Vagina (tissue), 2 donors: Measurements from ENCODE around the gene PCSK1.

Source experiments
- CTCF ChIP-seq, 3 experiments: fragments of 450-650 bp in 2 of 3; fragments of 200-600 bp in 1 of 3; sonication (generic) in 1 of 3; IDR thresholded peaks; one replicate each; pipeline ENCODE4 v1.5.1; 2017 to 2019; ENCODE audit warnings: antibody characterized with exemption in 3 of 3, mild to moderate bottlenecking in 2 of 3, moderate library complexity in 2 of 3
- POLR2AphosphoS5 ChIP-seq, 2 donors: sonication (generic); formaldehyde crosslinking; IDR thresholded peaks; one replicate each; pipeline ENCODE4 v1.9.0; 2017; ENCODE audit warnings: antibody characterized with exemption in 2 of 2, mild to moderate bottlenecking in 2 of 2, low read depth in 1 of 2; ENCODE audit not compliant: insufficient read depth in 1 of 2

DNA sequence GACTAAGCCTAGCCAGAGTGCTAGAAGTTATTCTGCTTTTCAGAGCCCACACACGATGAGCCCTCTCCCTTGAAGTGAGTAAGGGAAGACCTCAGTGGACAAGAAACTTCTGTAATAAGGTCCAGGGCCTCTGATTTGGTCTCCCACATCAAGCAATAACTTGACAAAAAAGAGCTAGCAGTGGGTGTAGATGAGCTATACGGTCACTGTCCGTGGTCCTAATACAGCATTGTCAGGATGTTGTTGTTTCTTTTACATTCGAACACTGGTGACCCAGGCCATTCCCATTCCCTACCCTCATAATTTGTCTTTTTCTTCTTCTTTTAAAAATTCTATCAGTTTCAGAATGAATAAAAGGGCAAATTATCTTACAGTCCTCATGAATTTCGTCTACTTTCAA lies 5.2 kb downstream of the PCSK1 start:
- TF ChIP-seq POLR2AphosphoS5 (IDR thresholded peaks at IDR 0.05; ENCODE audit: insufficient read depth in 1 of 2, low read depth in 1 of 2) (no peak), CTCF (IDR thresholded peaks at IDR 0.05) (no peak)
